ENCODE data around the gene INPP5D. TPM values are rescaled to one million over a fixed set of nuclear protein-coding genes. Genes with fewer than 3 reads are reported as not detected.

INPP5D gene
- total RNA-seq, 1 donor from 2014 or later: 2.2 TPM

- H3K36me3 Mint-ChIP-seq (ENCODE audit: unreplicated experiment): peaks cover 6% of the 10 kb centered on the region
- no peak for TF ChIP-seq CTCF (IDR thresholded peaks at IDR 0.05; ENCODE audit: partially characterized antibody, unreplicated experiment)
- no peak for DNase-seq
Observed at GRCh38 chr2:233130481-233131020, 70.4 kb downstream of the INPP5D start.

GRCh38 chr2:233131936-233132720 lies 72.0 kb downstream of the INPP5D start:
- H3K4me3 Mint-ChIP-seq (ENCODE audit: unreplicated experiment): no peak overlapping the region
- no peaks in the 10 kb centered on the region for H3K9me3 Mint-ChIP-seq (ENCODE audit: unreplicated experiment)
- H3K4me1 Mint-ChIP-seq (ENCODE audit: low read depth, unreplicated experiment): no peaks in the 10 kb centered on the region
- DNase-seq: no peak
- H3K36me3 Mint-ChIP-seq (ENCODE audit: unreplicated experiment): peaks cover 6% of the 10 kb centered on the region
- no peak for TF ChIP-seq CTCF (IDR thresholded peaks at IDR 0.05; ENCODE audit: partially characterized antibody, unreplicated experiment)
- peaks cover 5% of the 10 kb centered on the region for H3K27me3 Mint-ChIP-seq (ENCODE audit: unreplicated experiment)
- no peak overlapping the region for H3K27ac Mint-ChIP-seq (ENCODE audit: unreplicated experiment)

More at GRCh38 chr2:233130481-233131020, 70.4 kb downstream of the INPP5D start:
- H3K27me3 Mint-ChIP-seq (ENCODE audit: unreplicated experiment): peaks cover 5% of the 10 kb centered on the region
- no peak overlapping the region for H3K4me3 Mint-ChIP-seq (ENCODE audit: unreplicated experiment)
- H3K4me1 Mint-ChIP-seq (ENCODE audit: low read depth, unreplicated experiment): no peaks in the 10 kb centered on the region
- no peaks in the 10 kb centered on the region for H3K9me3 Mint-ChIP-seq (ENCODE audit: unreplicated experiment)
- H3K27ac Mint-ChIP-seq (ENCODE audit: unreplicated experiment): no peak overlapping the region

- no peak overlapping the region for H3K27ac Mint-ChIP-seq (ENCODE audit: unreplicated experiment)
- no peaks in the 10 kb centered on the region for H3K4me1 Mint-ChIP-seq (ENCODE audit: low read depth, unreplicated experiment)
- no peak for TF ChIP-seq CTCF (IDR thresholded peaks at IDR 0.05; ENCODE audit: partially characterized antibody, unreplicated experiment)
- H3K36me3 Mint-ChIP-seq (ENCODE audit: unreplicated experiment): peaks cover 6% of the 10 kb centered on the region
- H3K9me3 Mint-ChIP-seq (ENCODE audit: unreplicated experiment): no peaks in the 10 kb centered on the region
- peaks cover 5% of the 10 kb centered on the region for H3K27me3 Mint-ChIP-seq (ENCODE audit: unreplicated experiment)
- no peak overlapping the region for H3K4me3 Mint-ChIP-seq (ENCODE audit: unreplicated experiment)
- no peak for DNase-seq
Observed at GRCh38 chr2:233133239-233133638, 73.1 kb downstream of the INPP5D start.

- no peak overlapping the region for H3K27ac Mint-ChIP-seq (ENCODE audit: unreplicated experiment)
- H3K4me1 Mint-ChIP-seq (ENCODE audit: low read depth, unreplicated experiment): peaks cover 3% of the 10 kb centered on the region
- H3K9me3 Mint-ChIP-seq (ENCODE audit: unreplicated experiment): no peaks in the 10 kb centered on the region
- DNase-seq: no peak
- no peak for TF ChIP-seq CTCF (IDR thresholded peaks at IDR 0.05; ENCODE audit: partially characterized antibody, unreplicated experiment)
- no peak overlapping the region for H3K4me3 Mint-ChIP-seq (ENCODE audit: unreplicated experiment)
- H3K27me3 Mint-ChIP-seq (ENCODE audit: unreplicated experiment): peaks cover 2% of the 10 kb centered on the region
- peaks cover 6% of the 10 kb centered on the region for H3K36me3 Mint-ChIP-seq (ENCODE audit: unreplicated experiment)
Observed at GRCh38 chr2:233135421-233135820, 75.3 kb downstream of the INPP5D start.

GRCh38 chr2:233137040-233137439 lies 76.9 kb downstream of the INPP5D start:
- peaks cover 6% of the 10 kb centered on the region for H3K36me3 Mint-ChIP-seq (ENCODE audit: unreplicated experiment)
- peaks cover 3% of the 10 kb centered on the region for H3K4me1 Mint-ChIP-seq (ENCODE audit: low read depth, unreplicated experiment)
- H3K27ac Mint-ChIP-seq (ENCODE audit: unreplicated experiment): no peak overlapping the region
- no peak overlapping the region for H3K4me3 Mint-ChIP-seq (ENCODE audit: unreplicated experiment)
- DNase-seq: no peak
- H3K9me3 Mint-ChIP-seq (ENCODE audit: unreplicated experiment): no peaks in the 10 kb centered on the region
- peaks cover 6% of the 10 kb centered on the region for H3K27me3 Mint-ChIP-seq (ENCODE audit: unreplicated experiment)
- no peak for TF ChIP-seq CTCF (IDR thresholded peaks at IDR 0.05; ENCODE audit: partially characterized antibody, unreplicated experiment)
